Fibroblast of skin of left biceps (primary cell): Measurements from ENCODE around the gene MTHFR.

Source experiments
- DNase-seq, 2 experiments: peaks; one replicate each; pipeline ENCODE4 v3.0.0-alpha.2; 2013; ENCODE audit warnings: low read depth in 2 of 2

Gene MTHFR

DNA sequence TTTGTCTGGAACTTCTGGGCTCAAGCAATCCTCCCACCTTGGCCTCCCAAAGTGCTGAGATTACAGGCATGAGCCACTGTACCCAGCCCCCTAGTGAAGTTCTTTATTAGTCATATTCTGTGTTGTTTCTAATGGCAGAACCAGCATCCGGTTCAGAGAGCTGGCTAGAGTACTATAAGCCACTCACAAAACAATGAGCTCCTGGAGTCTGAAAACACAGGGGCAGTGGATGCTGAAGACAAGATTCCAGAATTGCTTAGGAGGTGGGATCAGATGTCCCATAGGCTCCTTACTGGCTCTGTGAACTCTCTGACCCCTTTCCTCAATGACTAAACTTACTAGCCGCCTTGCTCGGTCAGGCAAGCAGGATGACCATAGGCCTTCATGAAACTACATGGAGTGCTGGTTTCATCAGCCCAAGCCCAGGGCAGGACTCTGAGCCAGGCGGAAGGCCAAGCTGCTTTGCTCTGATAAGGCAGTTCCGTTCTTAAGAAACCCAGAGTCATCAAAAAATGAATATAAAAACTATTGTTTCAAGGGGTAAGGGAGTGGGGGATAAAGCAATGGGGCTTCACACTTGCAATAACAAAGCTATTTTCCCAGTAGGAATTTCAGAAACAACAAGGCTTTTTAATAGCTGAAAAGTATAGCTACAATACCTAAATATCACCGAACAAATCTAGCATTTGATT is 8.1 kb downstream of the MTHFR start:
- DNase-seq = no peak

GRCh38 chr1:11796036-11796828 is 9.5 kb downstream of the MTHFR start:
- no peak for DNase-seq

DNA sequence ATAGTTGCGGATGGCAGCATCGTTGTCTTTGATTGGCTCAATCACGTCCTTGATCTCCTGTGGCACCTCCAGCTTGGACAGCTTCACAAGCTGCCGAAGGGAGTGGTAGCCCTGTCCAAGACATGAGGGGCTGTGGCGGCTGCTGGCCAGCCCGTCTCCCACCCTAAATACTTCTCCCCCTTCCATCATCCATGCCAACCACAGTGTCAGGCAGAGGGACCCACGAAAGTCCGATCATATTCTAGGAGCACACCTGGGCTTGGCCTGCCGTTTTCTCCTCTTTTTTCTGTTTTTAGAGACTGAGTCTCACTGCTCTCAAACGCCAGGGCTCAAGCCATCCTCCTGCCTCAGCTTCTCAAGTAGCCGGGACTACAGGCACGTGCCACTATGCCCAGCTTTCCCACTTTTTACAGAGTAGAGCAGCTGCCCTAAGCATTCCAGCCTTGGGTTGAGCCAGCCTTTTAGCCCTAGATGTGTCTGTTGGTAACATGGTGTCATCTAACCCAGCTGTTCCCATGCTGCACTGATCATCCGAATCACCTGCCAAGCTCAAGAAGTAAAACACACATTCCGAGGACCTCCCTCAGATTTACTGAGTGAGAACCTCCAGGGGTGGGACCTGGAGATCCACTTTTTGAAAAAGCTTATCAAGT is 10.4 kb downstream of the MTHFR start:
- DNase-seq = no peak

DNA sequence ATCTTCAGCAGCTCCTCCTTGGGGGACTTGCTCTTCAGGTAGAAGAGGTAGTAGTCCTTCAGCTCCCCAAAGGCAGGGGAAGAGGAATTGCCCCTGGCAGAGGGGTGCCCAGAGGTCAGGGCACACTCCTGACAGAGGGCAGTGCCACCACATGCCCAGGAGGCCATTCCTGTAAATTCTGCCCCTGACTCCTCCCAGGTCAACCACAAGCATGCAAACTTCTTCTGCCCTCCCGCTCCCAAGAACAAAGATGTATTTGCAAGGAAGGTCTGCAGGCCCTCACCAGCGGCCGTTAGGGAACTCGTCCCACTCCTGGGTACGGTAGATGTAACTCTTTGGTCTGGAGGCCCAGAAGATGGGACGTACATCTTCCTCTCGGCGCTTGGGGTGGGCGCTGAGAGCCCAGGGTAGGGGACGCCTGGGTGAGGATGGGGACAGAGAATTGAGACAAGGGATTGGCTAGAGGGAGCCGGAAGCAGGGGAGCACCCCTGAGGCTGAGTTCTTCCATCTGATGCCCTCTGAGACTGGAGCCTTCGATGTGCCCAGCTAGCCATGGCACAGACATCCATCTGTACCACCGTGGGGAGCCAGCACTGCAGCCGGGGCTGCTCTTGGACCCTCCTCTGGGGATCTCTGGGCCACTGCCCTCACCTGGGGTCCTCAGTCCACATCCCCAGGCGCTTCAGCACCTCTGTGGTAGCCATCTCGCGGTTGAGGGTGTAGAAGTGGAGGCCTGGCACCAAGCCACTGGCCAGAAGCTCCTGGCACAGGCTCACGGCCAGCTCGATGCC is 11.1 kb downstream of the MTHFR start:
- no peak for DNase-seq

DNA sequence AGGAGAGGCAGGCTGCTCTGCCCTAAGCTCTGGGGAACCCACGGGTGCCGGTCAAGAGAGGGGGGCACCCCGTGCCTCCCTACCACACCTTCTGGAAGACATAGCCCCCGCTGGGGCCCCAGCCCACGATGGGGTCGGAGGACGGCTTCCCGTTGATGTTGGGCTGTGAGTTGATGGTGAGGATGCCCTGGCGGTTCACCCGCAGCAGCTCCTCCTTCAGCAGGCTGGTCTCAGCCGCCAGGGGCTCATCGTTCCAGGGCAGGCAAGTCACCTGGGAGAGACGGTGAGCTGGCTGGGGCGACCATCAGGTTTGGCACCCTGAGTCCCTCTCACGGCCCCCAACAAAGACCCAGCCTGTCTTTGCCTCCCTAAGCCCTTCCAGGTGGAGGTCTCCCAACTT is 11.9 kb downstream of the MTHFR start:
- no peak for DNase-seq

DNA sequence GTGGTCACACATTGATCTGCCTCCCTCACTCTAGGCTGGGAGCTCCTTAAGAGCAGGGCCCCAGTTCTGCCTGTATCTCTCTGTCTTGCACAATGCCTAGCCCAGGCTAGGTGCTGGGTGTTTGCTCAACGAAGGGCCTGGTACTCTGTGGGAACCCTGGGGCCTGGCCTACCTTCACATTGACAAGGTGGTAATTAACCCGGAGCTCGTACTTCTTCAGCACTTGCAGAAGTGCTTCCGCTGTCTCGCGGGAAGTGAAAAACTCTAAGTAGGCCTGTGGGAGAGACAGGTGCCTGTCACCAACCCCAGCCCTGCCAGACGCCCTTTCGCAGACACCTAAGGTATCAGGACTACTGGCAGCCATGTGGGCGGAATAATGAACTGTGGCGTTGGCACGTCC is 13.7 kb downstream of the MTHFR start:
- no peak for DNase-seq

DNA sequence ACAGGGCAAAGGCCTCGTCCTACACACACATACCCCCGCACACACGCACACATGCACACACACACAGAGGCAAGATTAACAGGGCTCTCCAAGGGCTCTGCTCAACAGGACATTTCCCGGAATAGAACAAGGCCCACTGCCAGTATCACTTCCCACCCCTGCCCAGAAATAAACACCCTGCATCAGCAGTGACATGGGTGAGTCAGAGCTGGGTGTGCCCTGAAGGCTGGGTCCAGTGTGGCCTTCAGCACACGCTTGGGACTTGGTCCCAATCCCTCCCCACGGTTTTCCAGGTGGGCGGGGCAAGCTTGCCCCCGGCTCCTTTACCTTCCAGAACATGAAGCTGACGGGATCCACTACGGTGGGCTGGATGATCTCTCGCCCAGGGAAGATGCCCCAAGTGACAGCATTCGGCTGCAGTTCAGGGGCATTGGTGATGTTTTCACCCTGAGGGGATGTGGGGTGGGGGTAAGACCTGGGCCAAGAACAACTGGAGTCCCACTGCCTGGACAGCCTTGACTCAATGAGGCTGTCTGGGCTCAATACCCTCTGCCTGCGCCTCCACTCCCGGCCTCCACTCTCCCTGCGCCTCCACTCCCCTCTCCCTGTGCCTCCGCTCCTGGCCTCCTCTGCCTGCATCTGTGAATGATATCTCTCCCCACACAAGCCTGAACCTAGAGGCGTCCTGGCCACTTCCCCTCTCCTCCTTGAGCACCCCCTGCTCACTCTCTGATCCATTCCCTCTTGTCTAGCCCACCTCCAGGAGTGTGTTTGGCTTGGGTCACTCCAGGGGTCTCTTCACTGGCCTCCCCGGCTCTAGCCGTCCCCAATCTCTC is 14.7 kb downstream of the MTHFR start:
- DNase-seq = no peak

- no peak for DNase-seq
These were observed 15.5 kb downstream of the MTHFR start for GRCh38 chr1:11790101-11790879.

DNA sequence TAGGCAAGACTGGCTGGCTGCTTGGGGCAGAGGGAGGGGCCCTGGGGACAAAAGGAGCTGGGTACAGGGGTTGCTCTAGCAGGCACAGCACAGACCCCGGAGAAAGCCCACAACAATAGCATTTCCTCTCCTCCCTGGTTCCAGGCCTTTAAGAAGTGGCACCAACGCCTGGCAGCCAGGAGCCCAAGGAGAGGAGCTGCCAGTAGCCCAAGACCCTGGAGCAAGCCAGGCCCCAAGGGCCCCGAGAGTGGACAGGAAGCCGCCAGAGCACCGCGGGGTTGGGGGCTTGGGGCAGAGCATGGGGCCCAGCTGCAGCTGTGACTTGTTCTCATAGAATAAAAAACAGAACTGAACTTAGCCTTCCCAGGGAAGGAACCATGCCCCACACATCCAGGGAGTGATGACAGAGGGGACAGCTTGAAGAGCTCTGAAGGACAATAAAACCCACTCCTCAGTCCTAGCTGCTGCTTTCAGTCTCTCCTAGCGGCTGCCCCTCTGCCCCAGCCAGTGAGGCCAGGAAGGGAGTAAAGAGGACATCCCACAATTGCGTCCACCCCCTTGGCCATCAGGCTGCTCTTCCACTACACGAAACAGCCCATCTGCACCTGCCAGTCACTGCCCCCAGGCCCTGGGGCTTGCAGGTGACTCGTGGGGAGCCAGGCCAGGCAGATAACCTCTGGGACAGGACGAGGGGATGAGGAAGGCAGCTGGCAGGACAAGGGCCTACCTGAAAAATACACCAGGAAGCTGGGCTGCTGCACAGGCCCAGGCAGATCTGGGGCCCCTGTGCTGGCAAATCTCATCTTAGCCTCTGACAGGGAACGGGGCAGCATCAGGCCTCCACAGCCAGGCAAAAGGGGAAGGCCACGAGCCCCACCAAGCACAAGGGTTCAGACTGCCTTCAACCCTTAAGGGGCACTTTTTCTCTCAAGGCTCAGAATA is 16.4 kb downstream of the MTHFR start:
- DNase-seq = no peak

DNA sequence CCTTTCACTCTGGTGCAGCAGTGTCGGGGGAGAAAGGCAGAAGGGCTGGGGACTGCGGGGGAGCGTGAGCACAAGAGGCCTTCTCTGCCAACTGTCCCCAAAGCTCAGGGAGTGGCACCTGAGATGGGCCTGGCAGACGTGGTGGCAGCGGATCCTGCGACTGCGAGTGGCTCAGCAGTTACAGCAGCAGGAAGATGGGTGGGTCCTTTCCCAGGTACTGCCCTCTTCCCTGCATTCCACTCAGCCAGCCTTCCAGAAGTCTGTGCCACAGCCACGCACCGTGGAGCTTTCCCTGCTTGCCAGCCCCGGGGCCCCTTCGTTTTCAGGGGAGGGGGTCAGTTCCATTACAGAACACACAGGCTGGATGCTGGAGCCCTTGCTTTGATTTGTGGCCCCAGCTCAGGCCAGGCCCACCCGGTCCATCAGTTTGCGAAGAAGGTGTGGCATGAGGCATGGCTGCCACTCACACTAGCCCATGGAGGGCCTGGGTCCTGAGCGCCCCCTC is 17.2 kb downstream of the MTHFR start:
- no peak for DNase-seq

- DNase-seq = no peak
These were observed 17.8 kb downstream of the MTHFR start for GRCh38 chr1:11787804-11788436.

GRCh38 chr1:11787251-11787803 is 18.4 kb downstream of the MTHFR start:
- no peak for DNase-seq

GRCh38 chr1:11786168-11786567 is 19.6 kb downstream of the MTHFR start:
- no peak for DNase-seq

GRCh38 chr1:11784993-11785769 is 20.6 kb downstream of the MTHFR start:
- DNase-seq = no peak

DNA sequence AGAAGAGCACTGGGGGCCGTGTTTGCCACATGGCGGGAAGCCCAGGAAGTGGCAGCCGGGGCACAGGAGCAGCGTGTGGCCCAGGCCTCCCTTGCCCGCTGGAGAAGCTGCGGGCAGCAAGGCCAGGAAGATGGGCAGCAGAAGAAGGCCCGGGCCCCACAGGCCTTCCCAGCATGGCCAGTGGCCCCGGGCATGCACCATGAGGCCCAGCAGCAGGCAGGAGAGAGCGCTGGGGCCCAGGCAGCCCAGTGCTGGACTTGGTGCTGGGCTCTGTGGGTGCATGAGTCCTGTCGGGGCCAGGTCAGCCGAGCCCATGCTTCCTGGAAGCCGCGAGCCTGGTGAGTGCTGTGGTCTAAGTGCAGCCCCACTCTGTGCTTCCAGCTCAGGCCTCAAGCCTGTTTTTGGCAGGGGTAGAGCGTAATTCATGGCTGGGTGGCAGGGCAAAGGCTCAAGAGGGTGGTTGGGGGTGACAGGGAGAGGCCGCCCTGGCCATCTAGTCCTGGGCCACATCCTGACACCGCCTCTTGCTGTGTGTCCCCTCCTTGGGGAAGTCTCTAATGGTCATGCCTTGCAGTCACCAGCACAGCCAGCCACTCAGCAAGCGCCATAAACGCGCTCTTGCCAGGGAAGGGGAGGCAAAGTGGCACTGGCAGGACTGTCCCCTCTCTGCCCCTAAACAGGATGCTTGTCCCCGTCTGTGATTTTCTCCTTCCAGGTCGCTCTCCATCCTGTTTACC is 21.3 kb downstream of the MTHFR start:
- DNase-seq = no peak

- DNase-seq = no peak
These were observed 22.2 kb downstream of the MTHFR start for GRCh38 chr1:11783556-11783955.
